Mammary epithelial cell (primary cell): Measurements from ENCODE around the gene ADAM12.

Experiments
- EZH2 ChIP-seq: IDR thresholded peaks from 2 replicates; pipeline ENCODE4 v1.6.1; 2012; ENCODE audit warnings: low read length, inconsistent platforms, borderline replicate concordance
- TF ChIP-seq, protein P1 (sequence below), 2 donors: IDR thresholded peaks in 1 of 2; conservative IDR thresholded peaks in 1 of 2; 2 replicates each; pipeline ENCODE4 v1.5.1; 2011 to 2012; ENCODE audit warnings: inconsistent platforms in 2 of 2, low read length in 2 of 2, mild to moderate bottlenecking in 2 of 2, control low read depth in 1 of 2, low read depth in 1 of 2; ENCODE audit not compliant: insufficient read depth in 1 of 2; ENCODE audit errors: extremely low read depth in 1 of 2

DNA sequence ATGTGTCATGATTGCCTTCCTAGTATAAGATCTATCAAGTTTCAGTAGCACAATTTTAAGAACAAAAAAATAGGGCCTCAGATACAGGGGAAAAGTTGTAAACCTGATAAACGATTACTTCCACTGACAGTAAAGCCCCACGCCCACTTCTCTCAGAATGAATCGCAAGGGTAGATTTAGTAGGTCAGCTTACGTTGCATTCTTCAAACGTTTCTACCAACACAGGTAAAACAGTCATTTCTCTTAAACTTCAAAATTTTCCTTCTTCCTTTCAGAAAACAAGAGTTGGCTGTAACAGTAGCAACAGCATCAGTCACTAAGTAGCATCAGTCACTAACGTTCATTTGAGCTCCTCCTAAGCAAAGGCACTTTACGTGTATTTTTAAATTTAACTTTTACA is 221.5 kb downstream of the ADAM12 start:
- TF ChIP-seq, protein P1, sequence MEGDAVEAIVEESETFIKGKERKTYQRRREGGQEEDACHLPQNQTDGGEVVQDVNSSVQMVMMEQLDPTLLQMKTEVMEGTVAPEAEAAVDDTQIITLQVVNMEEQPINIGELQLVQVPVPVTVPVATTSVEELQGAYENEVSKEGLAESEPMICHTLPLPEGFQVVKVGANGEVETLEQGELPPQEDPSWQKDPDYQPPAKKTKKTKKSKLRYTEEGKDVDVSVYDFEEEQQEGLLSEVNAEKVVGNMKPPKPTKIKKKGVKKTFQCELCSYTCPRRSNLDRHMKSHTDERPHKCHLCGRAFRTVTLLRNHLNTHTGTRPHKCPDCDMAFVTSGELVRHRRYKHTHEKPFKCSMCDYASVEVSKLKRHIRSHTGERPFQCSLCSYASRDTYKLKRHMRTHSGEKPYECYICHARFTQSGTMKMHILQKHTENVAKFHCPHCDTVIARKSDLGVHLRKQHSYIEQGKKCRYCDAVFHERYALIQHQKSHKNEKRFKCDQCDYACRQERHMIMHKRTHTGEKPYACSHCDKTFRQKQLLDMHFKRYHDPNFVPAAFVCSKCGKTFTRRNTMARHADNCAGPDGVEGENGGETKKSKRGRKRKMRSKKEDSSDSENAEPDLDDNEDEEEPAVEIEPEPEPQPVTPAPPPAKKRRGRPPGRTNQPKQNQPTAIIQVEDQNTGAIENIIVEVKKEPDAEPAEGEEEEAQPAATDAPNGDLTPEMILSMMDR (conservative IDR thresholded peaks at IDR 0.05 in 1 of 2, IDR thresholded peaks at IDR 0.05 in 1 of 2; ENCODE audit: extremely low read depth in 1 of 2, insufficient read depth in 1 of 2, low read depth in 1 of 2, low read length in 2 of 2): no peak
- TF ChIP-seq EZH2: no peak
